Neutrophil (primary cell): ENCODE data around the gene CLEC2B.

ENCODE experiments used
- H3K27ac ChIP-seq: fragments of 200-600 bp; sonication (generic); 2 replicates; pipeline ENCODE4 v1.5.1; 2016; ENCODE audit warnings: mild to moderate bottlenecking, moderate library complexity
- H3K27me3 ChIP-seq: fragments of 200-600 bp; sonication (generic); 2 replicates; pipeline ENCODE4 v1.6.0; 2016; ENCODE audit warnings: mild to moderate bottlenecking
- H3K36me3 ChIP-seq: fragments of 200-600 bp; sonication (generic); 2 replicates; pipeline ENCODE4 v1.5.1; 2017
- H3K4me1 ChIP-seq, 2 experiments: fragments of 200-600 bp in 1 of 2; sonication (generic) in 1 of 2; 1 replicate in 1 of 2; 2 replicates in 1 of 2; pipeline versions ENCODE4 v1.5.1 to v1.6.1; 2013 to 2016; ENCODE audit warnings: low read depth in 1 of 2, low read length in 1 of 2, mild to moderate bottlenecking in 1 of 2, moderate library complexity in 1 of 2; ENCODE audit not compliant: control insufficient read depth in 1 of 2, insufficient read depth in 1 of 2
- H3K4me3 ChIP-seq, 2 experiments: fragments of 200-600 bp in 1 of 2; sonication (generic) in 1 of 2; 1 replicate in 1 of 2; 2 replicates in 1 of 2; pipeline ENCODE4 v1.5.1; 2013 to 2016; ENCODE audit warnings: low read depth in 1 of 2, low read length in 1 of 2, mild to moderate bottlenecking in 1 of 2, moderate library complexity in 1 of 2
- H3K9me3 ChIP-seq: fragments of 200-600 bp; sonication (generic); 2 replicates; pipeline ENCODE4 v1.5.1; 2016
- CTCF ChIP-seq: fragments of 200-600 bp; sonication (generic); IDR thresholded peaks from 2 replicates; pipeline ENCODE4 v1.5.1; 2016; ENCODE audit warnings: antibody characterized with exemption

CLEC2B gene

GRCh38 chr12:9868951-9869306 lies 225 bp downstream of the CLEC2B start:
- Histone ChIP-seq H3K27me3 (no peaks in the 10 kb centered on the region), H3K4me3 (peak overlapping the region; percentile 61 to 65), H3K9me3 (no peaks in the 10 kb centered on the region), H3K27ac (peak overlapping the region; percentile 92), H3K4me1 (peaks cover 8 to 36% of the 10 kb centered on the region in 2 experiments), H3K36me3 (no peaks in the 10 kb centered on the region)
- TF ChIP-seq CTCF = no peak

- H3K4me3 ChIP-seq = peak overlapping the region; percentile 61 to 65
- TF ChIP-seq CTCF = no peak
- H3K27me3 ChIP-seq = no peaks in the 10 kb centered on the region
- H3K27ac ChIP-seq = peak overlapping the region; percentile 92
- no peaks in the 10 kb centered on the region for H3K36me3 ChIP-seq
- H3K9me3 ChIP-seq = no peaks in the 10 kb centered on the region
- peaks cover 8 to 36% of the 10 kb centered on the region in 2 experiments for H3K4me1 ChIP-seq
These were observed 798 bp downstream of the CLEC2B start for GRCh38 chr12:9868311-9868801.

GRCh38 chr12:9867531-9867930 lies 1.6 kb downstream of the CLEC2B start:
- no peak for TF ChIP-seq CTCF
- Histone ChIP-seq H3K36me3 (no peaks in the 10 kb centered on the region), H3K9me3 (no peaks in the 10 kb centered on the region), H3K4me3 (peak overlapping the region; percentile 61 to 65), H3K4me1 (peaks cover 8 to 36% of the 10 kb centered on the region in 2 experiments), H3K27me3 (no peaks in the 10 kb centered on the region), H3K27ac (peak overlapping the region; percentile 92)

- Histone ChIP-seq H3K36me3 (no peaks in the 10 kb centered on the region), H3K4me3 (peak overlapping the region; percentile 61 to 65), H3K27ac (peak overlapping the region; percentile 92), H3K9me3 (no peaks in the 10 kb centered on the region), H3K4me1 (peaks cover 8 to 36% of the 10 kb centered on the region in 2 experiments), H3K27me3 (no peaks in the 10 kb centered on the region)
- no peak for TF ChIP-seq CTCF
These were observed 2.3 kb downstream of the CLEC2B start for GRCh38 chr12:9866860-9867269.

GRCh38 chr12:9864913-9865675 lies 4.1 kb downstream of the CLEC2B start:
- Histone ChIP-seq H3K36me3 (peaks cover 4% of the 10 kb centered on the region), H3K9me3 (no peaks in the 10 kb centered on the region), H3K4me1 (peaks cover 4 to 30% of the 10 kb centered on the region in 2 experiments), H3K27ac (no peak overlapping the region), H3K27me3 (no peaks in the 10 kb centered on the region), H3K4me3 (peak overlapping the region; percentile 61 to 65)
- TF ChIP-seq CTCF = no peak
